H1 (cell line): ENCODE data around the gene PIK3R3. TPM values are rescaled to one million over a fixed set of nuclear protein-coding genes. Genes with fewer than 3 reads are reported as not detected.

Source experiments
- CTCF ChIA-PET: fragments of 300-600 bp; sonication (Branson Sonifier 250); formaldehyde crosslinking; loops from one replicate; lab custom pipeline; 2021; ENCODE audit not compliant: partially characterized antibody; lab: Charles Lee
- POLR2A ChIA-PET: fragments of 300-600 bp; sonication (Branson Sonifier 250); formaldehyde crosslinking; loops from one replicate; lab custom pipeline; 2021; ENCODE audit warnings: inconsistent platforms; ENCODE audit not compliant: partially characterized antibody; lab: Charles Lee
- DNase-seq, 2 experiments: peaks; one replicate each; pipeline versions ENCODE4 v3.0.0 to v3.0.0-alpha.2; 2010 to 2022; ENCODE audit warnings: low spot score in 2 of 2, low read depth in 1 of 2, mixed read lengths in 1 of 2
- FAIRE-seq: peaks from 2 replicates; lab custom pipeline; 2011; peaks lifted over from hg19 to GRCh38; lab: Jason Lieb, UNC
- H2AFZ ChIP-seq: 2 replicates; pipeline ENCODE4 v1.8.1; 2012; ENCODE audit warnings: low read length, inconsistent platforms
- H2AK5ac ChIP-seq: 2 replicates; pipeline ENCODE4 v1.6.1; 2013; ENCODE audit warnings: low read depth, low read length
- H2BK120ac ChIP-seq: replicated peaks from 2 replicates; pipeline ENCODE3; 2013; ENCODE audit warnings: low read depth, low read length, inconsistent platforms
- H2BK12ac ChIP-seq: 2 replicates; pipeline ENCODE4 v1.6.1; 2013; ENCODE audit warnings: low read depth, low read length
- H2BK15ac ChIP-seq: 2 replicates; pipeline ENCODE4 v1.6.1; 2013; ENCODE audit warnings: low read length
- H2BK20ac ChIP-seq: 2 replicates; pipeline ENCODE4 v1.6.1; 2013; ENCODE audit warnings: low read length
- H2BK5ac ChIP-seq: 2 replicates; pipeline ENCODE4 v1.6.1; 2013; ENCODE audit warnings: low read depth, low read length
- H3K14ac ChIP-seq: 2 replicates; pipeline ENCODE4 v1.6.1; 2013; ENCODE audit warnings: inconsistent platforms; ENCODE audit not compliant: insufficient read length
- H3K18ac ChIP-seq: 2 replicates; pipeline ENCODE4 v1.6.1; 2013; ENCODE audit warnings: low read length; ENCODE audit errors: extremely low read depth
- H3K23ac ChIP-seq: 2 replicates; pipeline ENCODE4 v1.6.1; 2013; ENCODE audit warnings: inconsistent platforms; ENCODE audit not compliant: insufficient read length
- H3K23me2 ChIP-seq: 2 replicates; pipeline ENCODE4 v1.6.1; 2013; ENCODE audit warnings: low read depth, low read length
- H3K27ac ChIP-seq: 2 replicates; pipeline ENCODE4 v1.6.1; 2011; ENCODE audit warnings: low read depth, low read length, inconsistent platforms
- H3K27me3 ChIP-seq, 4 experiments: replicated peaks in 1 of 4; 1 replicate in 1 of 4; 2 replicates in 3 of 4; pipeline versions ENCODE4 v1.6.1 to v1.8.1; 2011 to 2013; ENCODE audit warnings: low read length in 3 of 4, mild to moderate bottlenecking in 3 of 4, inconsistent platforms in 2 of 4, mixed read lengths in 2 of 4, moderate library complexity in 1 of 4; ENCODE audit not compliant: control insufficient read depth in 3 of 4, insufficient read depth in 3 of 4; ENCODE audit errors: extremely low read depth in 1 of 4
- H3K36me3 ChIP-seq, 4 experiments: 2 replicates each; pipeline versions ENCODE4 v1.6.1 to v1.8.1; 2011 to 2013; ENCODE audit warnings: mild to moderate bottlenecking in 4 of 4, low read length in 3 of 4, moderate library complexity in 2 of 4, control low read depth in 1 of 4, inconsistent platforms in 1 of 4; ENCODE audit not compliant: insufficient read depth in 4 of 4, control insufficient read depth in 2 of 4
- H3K4ac ChIP-seq: replicated peaks from 2 replicates; pipeline ENCODE3; 2013; ENCODE audit warnings: low read length, low read depth, mixed read lengths, inconsistent platforms; ENCODE audit not compliant: insufficient read length
- H3K4me1 ChIP-seq, 4 experiments: replicated peaks in 1 of 4; 1 replicate in 1 of 4; 2 replicates in 3 of 4; pipeline versions ENCODE4 v1.6.1 to v1.8.1; 2011 to 2013; ENCODE audit warnings: low read length in 3 of 4, inconsistent platforms in 2 of 4, mixed read lengths in 1 of 4; ENCODE audit not compliant: insufficient read depth in 4 of 4, control insufficient read depth in 3 of 4
- H3K4me2 ChIP-seq, 2 experiments: 2 replicates each; pipeline versions ENCODE4 v1.6.1 to v1.8.1; 2011 to 2013; ENCODE audit warnings: low read depth in 2 of 2, low read length in 2 of 2, control low read depth in 1 of 2, inconsistent platforms in 1 of 2, mild to moderate bottlenecking in 1 of 2; ENCODE audit not compliant: insufficient read depth in 1 of 2
- H3K4me3 ChIP-seq, 4 experiments: fragments of 200-600, 300-600 bp in 1 of 4; sonication (generic), shearing (Covaris generic), sonication (Bioruptor Twin) in 1 of 4; 2 replicates each; pipeline versions ENCODE4 v1.5.1 to v1.8.1; 2011 to 2016; ENCODE audit warnings: low read length in 4 of 4, low read depth in 3 of 4, control low read depth in 2 of 4, inconsistent platforms in 2 of 4, mild to moderate bottlenecking in 2 of 4, mixed read lengths in 1 of 4, moderate library complexity in 1 of 4; ENCODE audit not compliant: insufficient read depth in 2 of 4; ENCODE audit errors: extremely low read depth in 1 of 4
- H3K56ac ChIP-seq: replicated peaks from 2 replicates; pipeline ENCODE3; 2013; ENCODE audit warnings: low read depth, mild to moderate bottlenecking, mixed read lengths, low read length, inconsistent platforms; ENCODE audit not compliant: insufficient read length
- H3K79me1 ChIP-seq: 2 replicates; pipeline ENCODE4 v1.6.1; 2013; ENCODE audit warnings: low read depth, low read length, control low read depth
- H3K79me2 ChIP-seq, 2 experiments: 2 replicates each; pipeline versions ENCODE4 v1.6.1 to v1.8.1; 2012 to 2013; ENCODE audit warnings: low read length in 2 of 2, mild to moderate bottlenecking in 2 of 2, inconsistent platforms in 1 of 2; ENCODE audit not compliant: insufficient read depth in 2 of 2, control insufficient read depth in 1 of 2
- H3K9ac ChIP-seq, 4 experiments: replicated peaks in 1 of 4; 1 replicate in 1 of 4; 2 replicates in 3 of 4; pipeline versions ENCODE4 v1.6.1 to v1.8.1; 2011 to 2013; ENCODE audit warnings: low read depth in 3 of 4, low read length in 3 of 4, control low read depth in 2 of 4, mild to moderate bottlenecking in 2 of 4, moderate library complexity in 2 of 4, inconsistent platforms in 1 of 4; ENCODE audit errors: extremely low read depth in 1 of 4
- H3K9me3 ChIP-seq, 2 experiments: 2 replicates each; pipeline versions ENCODE4 v1.6.1 to v1.8.1; 2012 to 2013; ENCODE audit warnings: mild to moderate bottlenecking in 2 of 2, moderate library complexity in 2 of 2, control low read depth in 1 of 2, inconsistent platforms in 1 of 2, low read depth in 1 of 2, low read length in 1 of 2, mixed read lengths in 1 of 2; ENCODE audit not compliant: insufficient read depth in 2 of 2
- H4K20me1 ChIP-seq, 2 experiments: replicated peaks in 1 of 2; 2 replicates each; pipeline versions ENCODE3 to v1.8.1; 2011 to 2013; ENCODE audit warnings: inconsistent platforms in 2 of 2, low read length in 2 of 2, mild to moderate bottlenecking in 1 of 2; ENCODE audit not compliant: insufficient read depth in 2 of 2, control insufficient read depth in 1 of 2
- H4K5ac ChIP-seq: 2 replicates; pipeline ENCODE4 v1.6.1; 2013; ENCODE audit warnings: low read length, low read depth, mixed read lengths, inconsistent platforms; ENCODE audit not compliant: insufficient read length
- H4K8ac ChIP-seq: 2 replicates; pipeline ENCODE4 v1.8.0; 2013; ENCODE audit warnings: mild to moderate bottlenecking, moderate library complexity, low read length, inconsistent platforms; ENCODE audit not compliant: insufficient read depth; ENCODE audit errors: extremely low read depth
- H4K91ac ChIP-seq: replicated peaks from 2 replicates; pipeline ENCODE3; 2013; ENCODE audit warnings: low read length, mixed read lengths, inconsistent platforms; ENCODE audit not compliant: insufficient read length
- BRCA1 ChIP-seq: IDR thresholded peaks from 2 replicates; pipeline ENCODE4 v1.6.1; 2012; ENCODE audit warnings: low read depth, low read length, improper control_type of control experiment
- GABPA ChIP-seq: IDR thresholded peaks from 2 replicates; pipeline ENCODE4 v1.6.1; 2011; ENCODE audit warnings: mild to moderate bottlenecking, low read length, moderate library complexity, borderline replicate concordance; ENCODE audit not compliant: insufficient read depth
- MAX ChIP-seq: IDR thresholded peaks from 2 replicates; pipeline ENCODE4 v1.6.1; 2012; ENCODE audit warnings: inconsistent platforms
- POLR2AphosphoS5 ChIP-seq: IDR thresholded peaks from 2 replicates; pipeline ENCODE4 v1.6.1; 2011; ENCODE audit warnings: low read depth, low read length
- RBBP5 ChIP-seq: IDR thresholded peaks from 2 replicates; pipeline ENCODE4 v1.7.1; 2012; ENCODE audit warnings: low read depth, mild to moderate bottlenecking, inconsistent platforms, low read length, moderate library complexity, borderline replicate concordance
- WGBS, 2 experiments: shearing (Covaris generic) in 1 of 2; methylation state at CpG; one replicate each; pipeline versions ENCODE4 v1.1.6 to v1.1.7; 2013 to 2015; ENCODE audit warnings: low lambda C conversion rate in 2 of 2, mixed read lengths in 2 of 2, inconsistent platforms in 1 of 2, low coverage in 1 of 2, missing lambda C conversion rate in 1 of 2; ENCODE audit not compliant: insufficient replicate concordance in 2 of 2, insufficient coverage in 1 of 2, insufficient read length in 1 of 2; ENCODE audit errors: extremely low coverage in 1 of 2, missing lambda C conversion rate in 1 of 2; 5-methylcytosine and 5-hydroxymethylcytosine counted together
- polyA plus RNA-seq, 7 experiments: library from polyadenylated mRNA; depleted of rRNA in 3 of 7; stranded (reverse) in 5 of 7; unstranded in 2 of 7; fragments of >200 nt in 5 of 7; fragments of 200-250 nt in 2 of 7; gene quantifications; 1 replicate in 5 of 7; 2 replicates in 1 of 7; 4 replicates in 1 of 7; pipeline versions ENCODE4 v1.2.1 to v1.2.3, GENCODE V29; 2011 to 2013; ENCODE audit warnings: missing spikeins in 2 of 7, mixed read lengths in 2 of 7
- total RNA-seq: library from RNA; stranded (reverse); fragmentation: NEBNext Ultra II Directional; extraction: Animal tissue kit (Norgen Biotek cat#: 25700); gene quantifications from 2 replicates; pipeline ENCODE4 v1.2.1, GENCODE V29; 2021

Gene PIK3R3
- total and polyA plus RNA-seq, 2 of the 8 experiments (the other 6 are each of a cell fraction or from before 2014, with no cell fraction given): 5.3 to 13.6 TPM

DNA sequence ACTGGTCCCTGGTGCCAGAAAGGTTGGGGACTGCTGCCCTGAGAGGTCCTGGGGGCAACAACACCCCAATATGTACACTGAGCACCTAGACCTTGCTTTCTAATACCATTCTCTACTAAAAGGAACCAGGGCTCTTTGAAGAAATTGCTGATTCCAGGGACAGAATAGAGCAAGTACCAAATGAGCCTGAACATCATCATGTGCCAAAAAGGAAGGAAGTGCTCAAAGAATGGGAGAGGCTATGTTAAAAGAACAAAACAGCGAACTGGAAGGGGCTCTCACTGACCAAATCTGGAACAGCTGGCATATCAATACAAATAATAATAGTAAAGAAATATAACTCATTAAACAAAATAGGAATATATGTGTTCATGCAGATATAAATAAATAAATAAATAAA, 50.8 kb downstream of the PIK3R3 start:
- Histone ChIP-seq H4K91ac (no peak overlapping the region), H3K36me3 (no peaks in the 10 kb centered on the region; a peak in 1 of 8 replicates), H3K4me3 (no peak overlapping the region), H2AFZ (no peak overlapping the region), H3K14ac (no peak overlapping the region), H3K18ac (no peak overlapping the region), H4K8ac (no peak overlapping the region), H3K4ac (no peak overlapping the region), H2BK120ac (no peak overlapping the region), H3K56ac (no peak overlapping the region), H3K23me2 (no peaks in the 10 kb centered on the region), H3K4me2 (no peak overlapping the region), H3K79me2 (0 out of 4 replicates have a peak, but pooled peaks cover 0 to 2% of the 10 kb centered on the region in 2 experiments), H2BK5ac (no peak overlapping the region), H4K5ac (no peak overlapping the region), H2BK20ac (no peak overlapping the region), H3K4me1 (no peaks in the 10 kb centered on the region), H4K20me1 (peaks cover 0 to 2% of the 10 kb centered on the region in 2 experiments), H3K27ac (no peak overlapping the region), H3K79me1 (no peaks in the 10 kb centered on the region; the same call in 1 of the 2 replicates), H3K9me3 (no peaks in the 10 kb centered on the region), H2BK12ac (no peak overlapping the region), H3K23ac (no peak overlapping the region), H2AK5ac (no peak overlapping the region), H3K9ac (no peak overlapping the region), H2BK15ac (no peak overlapping the region), H3K27me3 (no peaks in the 10 kb centered on the region)
- ChIA-PET CTCF (no interaction called here), POLR2A (interaction anchor here (1.1 to 1.3 kb wide), 2 partner anchors 11 kb away, joined by 3 read pairs; no protein-coding TSS in a partner anchor)
- TF ChIP-seq POLR2AphosphoS5 (no peak), RBBP5 (no peak), BRCA1 (no peak), GABPA (no peak), MAX (no peak)
- 93% methylated on average over 1 of the region's 1 CpG; no CpG with 5 or more reads in 1 of the 2 experiments for WGBS, 2 experiments
- FAIRE-seq: no peak
- no peak for DNase-seq
